LNCAP (cell line): Measurements from ENCODE around the gene MACROD2.

ENCODE experiments used
- TF ChIP-seq, protein P1 (sequence below): fragments of 450-650 bp; IDR thresholded peaks from 2 replicates; pipeline ENCODE4 v1.5.1; 2017; ENCODE audit warnings: mild to moderate bottlenecking

The MACROD2 gene

DNA sequence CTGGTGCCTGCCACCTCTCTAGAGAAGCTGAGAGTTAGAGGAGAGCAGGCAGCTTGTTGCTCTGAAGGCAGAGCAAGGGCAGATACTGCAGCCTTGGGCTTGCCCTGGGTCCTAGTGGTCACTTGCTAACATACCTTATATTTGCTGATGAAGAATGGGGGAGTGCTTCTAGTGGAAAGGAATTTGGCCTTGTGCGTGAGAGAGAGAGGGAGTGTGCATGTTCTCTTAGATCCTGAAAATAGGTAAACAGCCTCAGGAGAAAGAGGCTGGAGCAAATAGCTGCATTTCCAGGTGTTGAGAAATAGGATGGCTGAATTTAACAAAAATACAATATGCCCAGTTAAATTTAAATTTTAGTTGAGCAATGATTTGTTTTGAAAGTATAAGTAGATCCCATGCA, 1066.6 kb downstream of the MACROD2 start:
- TF ChIP-seq, protein P1, sequence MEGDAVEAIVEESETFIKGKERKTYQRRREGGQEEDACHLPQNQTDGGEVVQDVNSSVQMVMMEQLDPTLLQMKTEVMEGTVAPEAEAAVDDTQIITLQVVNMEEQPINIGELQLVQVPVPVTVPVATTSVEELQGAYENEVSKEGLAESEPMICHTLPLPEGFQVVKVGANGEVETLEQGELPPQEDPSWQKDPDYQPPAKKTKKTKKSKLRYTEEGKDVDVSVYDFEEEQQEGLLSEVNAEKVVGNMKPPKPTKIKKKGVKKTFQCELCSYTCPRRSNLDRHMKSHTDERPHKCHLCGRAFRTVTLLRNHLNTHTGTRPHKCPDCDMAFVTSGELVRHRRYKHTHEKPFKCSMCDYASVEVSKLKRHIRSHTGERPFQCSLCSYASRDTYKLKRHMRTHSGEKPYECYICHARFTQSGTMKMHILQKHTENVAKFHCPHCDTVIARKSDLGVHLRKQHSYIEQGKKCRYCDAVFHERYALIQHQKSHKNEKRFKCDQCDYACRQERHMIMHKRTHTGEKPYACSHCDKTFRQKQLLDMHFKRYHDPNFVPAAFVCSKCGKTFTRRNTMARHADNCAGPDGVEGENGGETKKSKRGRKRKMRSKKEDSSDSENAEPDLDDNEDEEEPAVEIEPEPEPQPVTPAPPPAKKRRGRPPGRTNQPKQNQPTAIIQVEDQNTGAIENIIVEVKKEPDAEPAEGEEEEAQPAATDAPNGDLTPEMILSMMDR: no peak

DNA sequence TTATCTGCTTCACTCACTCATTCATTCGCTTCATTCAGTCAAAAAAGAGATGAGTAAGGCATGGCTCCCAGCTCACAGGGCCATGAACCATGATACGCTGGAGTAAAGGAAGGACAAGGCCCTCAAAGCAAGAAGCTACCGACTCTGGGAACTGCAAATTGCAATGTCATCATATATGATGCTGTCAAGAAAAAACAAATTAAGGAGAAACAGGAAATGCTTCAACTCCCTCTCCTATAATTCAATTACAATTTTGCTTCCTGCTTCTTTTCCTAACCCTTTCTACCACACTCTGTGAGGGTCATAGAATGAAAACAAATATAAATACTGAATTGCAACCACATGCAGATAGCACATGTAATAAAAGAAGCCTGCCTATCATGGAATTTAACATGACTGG, 1067.8 kb downstream of the MACROD2 start:
- TF ChIP-seq, protein P1: no peak

DNA sequence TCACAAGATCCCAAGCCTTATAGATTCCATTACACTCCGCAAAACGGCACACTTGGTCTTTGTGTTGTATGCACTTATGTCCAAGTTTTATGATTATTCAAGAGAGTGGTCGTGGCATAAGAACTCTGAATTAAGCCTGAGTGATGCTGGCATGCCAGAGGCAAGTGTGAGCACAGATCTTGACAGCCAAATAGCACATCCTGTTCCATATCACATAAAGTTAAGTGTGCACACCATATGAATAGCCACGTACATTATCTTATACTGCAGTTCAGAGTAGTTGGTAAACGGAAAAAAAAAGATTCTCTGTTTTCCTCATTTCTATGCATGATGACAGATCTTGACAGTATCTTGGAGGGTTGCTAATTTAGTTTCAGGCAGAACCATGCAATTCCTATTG, 1069.4 kb downstream of the MACROD2 start:
- TF ChIP-seq, protein P1: no peak

DNA sequence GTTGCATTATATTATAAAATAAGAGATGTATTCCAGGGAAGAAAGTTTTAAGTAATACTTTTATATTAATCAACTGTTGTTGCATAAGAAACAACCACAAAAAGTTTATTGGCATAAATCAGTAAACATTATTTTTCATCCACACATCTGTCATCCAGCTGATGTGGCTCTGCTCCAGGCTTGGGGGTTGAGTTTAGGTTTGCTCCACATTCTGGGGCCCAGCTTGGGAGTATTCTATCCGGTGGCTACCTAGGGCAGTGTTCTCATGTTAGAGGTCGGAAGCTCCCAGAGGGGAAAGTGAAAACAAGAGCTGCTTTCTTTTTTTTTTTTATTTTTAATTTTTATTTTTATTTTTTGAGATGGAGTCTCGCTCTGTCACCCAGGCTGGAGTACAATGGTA, 1070.5 kb downstream of the MACROD2 start:
- TF ChIP-seq, protein P1: no peak

DNA sequence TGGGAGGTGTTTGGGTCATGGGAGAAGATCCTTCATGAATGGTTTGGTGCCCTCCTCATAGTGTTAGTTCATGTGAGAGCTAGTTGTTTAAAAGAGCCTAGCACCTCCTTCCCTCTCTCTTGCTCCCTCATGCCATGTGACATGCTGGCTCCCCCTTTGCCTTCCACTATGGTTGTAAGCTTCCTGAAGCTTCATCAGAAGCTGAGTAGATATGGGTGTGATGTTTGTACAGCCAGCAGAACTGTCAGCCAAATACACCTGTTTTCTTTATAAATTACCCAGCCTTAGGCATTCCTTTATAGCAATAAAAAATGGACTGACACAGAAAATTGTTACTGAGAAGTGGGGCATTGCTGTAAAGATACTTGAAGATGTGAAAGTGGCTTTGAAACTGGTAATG, 1073.2 kb downstream of the MACROD2 start:
- TF ChIP-seq, protein P1: no peak

DNA sequence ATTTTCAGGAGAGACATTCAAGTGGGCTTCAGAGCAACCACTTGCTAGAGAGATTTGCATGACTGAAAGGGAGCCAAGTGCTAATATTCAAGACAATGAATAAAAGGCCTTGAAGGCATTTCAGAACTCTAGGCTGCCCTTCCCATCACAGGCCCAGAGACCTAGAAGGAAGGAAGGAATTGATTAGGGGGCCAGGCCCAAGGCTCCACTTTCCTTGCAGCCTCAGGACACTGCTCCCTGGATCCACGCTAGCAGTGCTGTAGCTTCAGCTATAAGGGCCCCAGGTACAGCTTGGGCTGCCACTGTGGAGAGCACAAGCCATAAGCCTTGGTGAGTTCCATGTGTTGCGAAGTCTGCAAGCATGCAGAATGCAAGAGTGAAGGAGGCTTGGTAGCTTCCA, 1074.0 kb downstream of the MACROD2 start:
- TF ChIP-seq, protein P1: no peak

DNA sequence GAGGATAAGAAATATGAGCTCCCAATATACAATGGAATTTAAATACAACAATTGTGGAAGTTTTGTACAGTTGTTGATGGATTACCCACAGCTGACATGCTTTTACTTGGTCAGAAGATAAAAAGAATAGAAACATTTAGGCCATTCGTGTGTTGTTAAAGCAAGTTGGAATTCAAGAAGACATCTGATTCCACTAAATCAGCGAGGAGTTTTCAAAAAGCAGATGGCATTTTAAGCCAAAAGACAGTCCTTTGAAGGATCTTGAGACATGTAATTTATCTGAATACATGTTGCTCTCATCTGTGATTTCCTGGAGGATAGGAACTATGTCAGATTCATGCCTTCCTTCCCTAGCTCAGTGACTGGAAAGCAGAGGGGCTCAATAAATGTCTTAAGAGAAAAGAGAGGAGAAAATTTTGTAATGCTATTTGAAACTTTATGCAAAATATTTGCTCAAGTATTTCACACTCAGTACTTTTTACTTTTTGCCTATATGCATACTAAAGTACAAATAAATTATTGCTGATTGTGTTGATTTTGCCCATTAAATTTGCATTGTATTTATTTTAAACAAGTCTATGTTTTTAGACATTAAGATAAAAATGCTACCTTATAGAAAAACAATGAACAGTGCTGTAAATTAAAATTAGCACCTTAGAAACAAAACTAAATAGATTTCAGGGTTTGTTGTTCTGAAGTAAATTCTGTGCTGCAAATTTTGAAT, 1075.9 kb downstream of the MACROD2 start:
- TF ChIP-seq, protein P1: no peak

DNA sequence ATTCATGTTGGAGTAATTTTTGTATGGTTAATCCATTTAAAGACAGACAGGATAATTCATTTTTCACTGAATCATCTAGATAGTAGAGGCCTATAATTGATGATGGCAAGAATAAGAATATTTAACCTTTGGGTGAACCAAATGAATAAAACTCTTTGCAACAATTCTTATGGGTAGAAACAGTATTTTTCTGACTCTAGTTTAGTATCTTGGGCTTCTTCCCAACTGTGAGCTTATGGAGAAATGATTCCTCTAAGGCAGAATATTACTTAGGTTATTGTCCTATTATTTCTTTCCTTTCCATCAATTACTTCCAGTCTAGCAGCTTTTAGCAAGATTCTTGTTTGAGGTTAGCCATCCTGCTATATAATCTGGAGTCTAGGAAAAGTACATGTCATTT, 1077.0 kb downstream of the MACROD2 start:
- TF ChIP-seq, protein P1: no peak
